HEK293T (cell line): Measurements from ENCODE around the gene NKAIN2.
A peak's percentile ranks its signal among the peaks of the same experiment; 100 is the strongest.
"Not testable (repeated sequence)": the region's sequence is repeated elsewhere in the genome, so short reads cannot be mapped to it uniquely, and the experiment has no call there.

Experiments used
- CTCF ChIA-PET: fragments of 350-600 bp; formaldehyde crosslinking; extraction: SDS; loops from one replicate; lab custom pipeline; 2021; ENCODE audit warnings: antibody characterized with exemption, inconsistent platforms; lab: Yijun Ruan, JAX
- POLR2A ChIA-PET: fragments of 350-600 bp; formaldehyde crosslinking; extraction: SDS; loops from one replicate; lab custom pipeline; 2020; ENCODE audit warnings: antibody characterized with exemption, inconsistent platforms; lab: Yijun Ruan, JAX
- DNase-seq: peaks from one replicate; pipeline ENCODE4 v3.0.0; 2012; ENCODE audit warnings: mixed read lengths; ENCODE audit errors: extremely low spot score
- ARNT ChIP-seq: fragments of 450-650 bp; IDR thresholded peaks from 2 replicates; pipeline ENCODE4 v1.6.1; 2017; ENCODE audit warnings: mild to moderate bottlenecking
- BHLHE40 ChIP-seq: fragments of 450-650 bp; IDR thresholded peaks from 2 replicates; pipeline ENCODE4 v1.6.1; 2016; ENCODE audit warnings: mild to moderate bottlenecking, moderate library complexity, borderline replicate concordance
- CTBP1 ChIP-seq: fragments of 450-650 bp; IDR thresholded peaks from 2 replicates; pipeline ENCODE4 v1.6.1; 2016; ENCODE audit warnings: borderline replicate concordance
- ELF4 ChIP-seq: fragments of 450-650 bp; IDR thresholded peaks from 2 replicates; pipeline ENCODE4 v1.6.1; 2017; ENCODE audit warnings: antibody characterized with exemption
- FOXA1 ChIP-seq: fragments of 450-650 bp; IDR thresholded peaks from 2 replicates; pipeline ENCODE4 v1.6.1; 2016; ENCODE audit warnings: mild to moderate bottlenecking
- FOXK2 ChIP-seq: fragments of 450-650 bp; IDR thresholded peaks from 2 replicates; pipeline ENCODE4 v1.6.1; 2016; ENCODE audit warnings: mild to moderate bottlenecking
- FOXM1 ChIP-seq: fragments of 450-650 bp; IDR thresholded peaks from 2 replicates; pipeline ENCODE4 v1.6.1; 2017; ENCODE audit warnings: mild to moderate bottlenecking, borderline replicate concordance
- HDGF ChIP-seq: fragments of 450-650 bp; IDR thresholded peaks from 2 replicates; pipeline ENCODE4 v1.6.1; 2017; ENCODE audit warnings: antibody characterized with exemption, borderline replicate concordance
- L3MBTL2 ChIP-seq: fragments of 450-650 bp; conservative IDR thresholded peaks from 2 replicates; pipeline ENCODE4 v1.6.1; 2016; ENCODE audit warnings: mild to moderate bottlenecking
- LEF1 ChIP-seq: fragments of 450-650 bp; IDR thresholded peaks from 2 replicates; pipeline ENCODE4 v1.6.1; 2017; ENCODE audit warnings: mild to moderate bottlenecking, borderline replicate concordance
- NFRKB ChIP-seq: fragments of 450-650 bp; IDR thresholded peaks from 2 replicates; pipeline ENCODE4 v1.6.1; 2016; ENCODE audit warnings: mild to moderate bottlenecking, moderate library complexity
- PKNOX1 ChIP-seq: fragments of 450-650 bp; IDR thresholded peaks from 2 replicates; pipeline ENCODE4 v1.6.1; 2016
- SP1 ChIP-seq: fragments of 450-650 bp; IDR thresholded peaks from 2 replicates; pipeline ENCODE4 v1.6.1; 2017
- SUZ12 ChIP-seq: fragments of 450-650 bp; IDR thresholded peaks from 2 replicates; pipeline ENCODE4 v1.6.1; 2016; ENCODE audit warnings: mild to moderate bottlenecking
- TARDBP ChIP-seq: fragments of 450-650 bp; IDR thresholded peaks from 2 replicates; pipeline ENCODE4 v1.6.1; 2016
- ZNF384 ChIP-seq: fragments of 450-650 bp; IDR thresholded peaks from 2 replicates; pipeline ENCODE4 v1.6.1; 2016

NKAIN2 gene

GRCh38 chr6:124536842-124537191 is 733.2 kb downstream of the NKAIN2 start:
- DNase-seq, result no peak
- ChIA-PET POLR2A (no interaction called here), CTCF (no interaction called here)
- TF ChIP-seq ELF4, result no peak
- TF ChIP-seq L3MBTL2, result peak; percentile 63
- no peak for TF ChIP-seq PKNOX1
- TF ChIP-seq ZNF384, result no peak
- no peak for TF ChIP-seq TARDBP

- ChIA-PET POLR2A (no interaction called here), CTCF (no interaction called here)
- DNase-seq, result no peak
- TF ChIP-seq HDGF (no peak), SP1 (no peak), L3MBTL2 (no peak), FOXA1 (no peak), FOXM1 (no peak), BHLHE40 (no peak), TARDBP (no peak), SUZ12 (no peak), FOXK2 (no peak), CTBP1 (no peak), PKNOX1 (no peak), ARNT (no peak), ELF4 (no peak), ZNF384 (no peak), LEF1 (no peak)
Measured at GRCh38 chr6:124539096-124539495, 735.4 kb downstream of the NKAIN2 start.

- POLR2A ChIA-PET, result no interaction called here
- CTCF ChIA-PET, result no interaction called here
- DNase-seq, result no peak
- TF ChIP-seq PKNOX1 (no peak), SUZ12 (no peak), ZNF384 (no peak), CTBP1 (no peak), FOXK2 (no peak), SP1 (no peak), L3MBTL2 (no peak), HDGF (no peak), FOXM1 (no peak), BHLHE40 (no peak), TARDBP (no peak), ARNT (no peak), NFRKB (no peak), ELF4 (no peak), FOXA1 (no peak), LEF1 (no peak)
Measured at GRCh38 chr6:124541573-124541972, 737.9 kb downstream of the NKAIN2 start.

- TF ChIP-seq PKNOX1, result no peak
- no peak for TF ChIP-seq NFRKB
- no peak for TF ChIP-seq HDGF
- no peak for TF ChIP-seq ZNF384
- no peak for TF ChIP-seq ELF4
- no peak for TF ChIP-seq LEF1
- TF ChIP-seq ARNT, result no peak
- TF ChIP-seq FOXM1, result no peak
- DNase-seq, result no peak
- POLR2A ChIA-PET, result no interaction called here
Measured at GRCh38 chr6:124546601-124547000, 742.9 kb downstream of the NKAIN2 start.

GRCh38 chr6:124551711-124552233 is 748.1 kb downstream of the NKAIN2 start:
- no peak for DNase-seq
- TF ChIP-seq FOXA1, result no peak
- no peak for TF ChIP-seq HDGF
- TF ChIP-seq FOXM1, result no peak
- no peak for TF ChIP-seq SUZ12
- TF ChIP-seq FOXK2, result no peak
- no peak for TF ChIP-seq ARNT
- no peak for TF ChIP-seq ELF4
- TF ChIP-seq BHLHE40, result no peak
- CTCF ChIA-PET, result no interaction called here
- POLR2A ChIA-PET, result no interaction called here

More at GRCh38 chr6:124546601-124547000, 742.9 kb downstream of the NKAIN2 start:
- CTCF ChIA-PET, result no interaction called here

- TF ChIP-seq CTBP1, result no peak
- no peak for TF ChIP-seq ZNF384
- 0 out of 2 replicates have a peak, but pooled peaks have one; percentile 21 for TF ChIP-seq PKNOX1
- no peak for TF ChIP-seq FOXA1
- no peak for TF ChIP-seq FOXM1
- TF ChIP-seq NFRKB, result no peak
- ChIA-PET POLR2A (no interaction called here), CTCF (no interaction called here)
- no peak for DNase-seq
Measured at GRCh38 chr6:124557873-124558272, 754.2 kb downstream of the NKAIN2 start.

GRCh38 chr6:124560078-124560477 is 756.4 kb downstream of the NKAIN2 start:
- POLR2A ChIA-PET, CTCF ChIA-PET, DNase-seq: not testable (repeated sequence)
